Right kidney (tissue), 1 donor: ENCODE data around the gene FAM13A.

Experiments used
- DNase-seq: peaks from one replicate; pipeline ENCODE4 v3.0.0-alpha.2; 2016

FAM13A gene

DNA sequence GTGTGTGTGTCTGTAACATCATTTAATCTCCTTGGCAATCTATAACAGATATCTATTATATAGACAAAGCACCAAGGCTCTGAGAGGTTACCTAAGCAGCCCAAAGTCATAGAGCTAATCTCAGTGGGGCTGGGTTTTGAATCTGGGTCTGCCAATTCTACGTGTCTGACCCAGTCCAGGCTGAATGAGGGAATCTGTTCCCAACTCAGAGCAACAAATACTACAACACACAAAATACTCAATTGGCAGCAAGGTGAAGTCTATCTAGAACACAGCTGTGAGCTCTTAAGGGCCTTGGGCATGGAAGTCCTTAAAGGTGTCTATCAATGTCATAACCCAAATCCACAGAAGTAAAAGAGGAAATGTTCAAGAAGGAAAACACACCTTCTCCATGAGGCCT lies 311.8 kb downstream of the FAM13A start:
- DNase-seq, result no peak

DNA sequence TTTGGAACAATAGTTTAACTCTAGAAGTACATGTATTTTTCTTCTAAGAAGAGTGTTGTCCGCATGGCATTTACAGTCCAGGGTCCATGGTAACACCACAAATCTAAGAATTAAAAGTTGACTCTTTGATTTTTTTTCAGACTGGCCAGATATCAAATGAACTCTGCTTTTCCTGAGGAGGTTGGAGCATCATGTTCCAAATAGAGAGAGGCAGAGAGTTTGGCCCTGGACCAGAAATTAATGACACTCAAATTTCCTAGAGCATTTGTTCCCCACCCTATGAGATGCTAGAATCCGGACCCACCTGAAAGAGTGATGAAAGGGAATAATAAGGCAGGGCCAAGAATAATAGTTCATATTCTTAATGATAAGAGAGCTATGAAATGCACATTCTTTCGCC lies 312.4 kb downstream of the FAM13A start:
- DNase-seq, result no peak

DNA sequence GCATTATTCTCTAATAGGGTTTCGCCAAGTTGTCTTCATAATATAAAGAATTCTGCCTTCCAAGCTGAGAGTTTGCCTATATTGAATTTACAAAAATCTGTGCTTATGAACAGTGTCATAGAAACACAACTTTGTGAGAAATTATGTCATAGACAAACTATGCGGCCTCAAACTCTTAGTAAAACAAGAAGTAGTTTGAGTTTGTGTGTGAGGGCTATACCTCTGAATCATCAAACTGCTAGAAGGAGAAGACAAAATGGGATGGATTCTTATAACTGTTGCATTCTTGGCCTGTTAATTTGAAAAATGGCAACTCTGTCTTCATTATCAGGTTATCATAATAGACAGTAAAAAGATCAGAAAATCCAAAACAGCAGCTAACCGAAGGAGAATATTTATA lies 313.3 kb downstream of the FAM13A start:
- no peak for DNase-seq

DNA sequence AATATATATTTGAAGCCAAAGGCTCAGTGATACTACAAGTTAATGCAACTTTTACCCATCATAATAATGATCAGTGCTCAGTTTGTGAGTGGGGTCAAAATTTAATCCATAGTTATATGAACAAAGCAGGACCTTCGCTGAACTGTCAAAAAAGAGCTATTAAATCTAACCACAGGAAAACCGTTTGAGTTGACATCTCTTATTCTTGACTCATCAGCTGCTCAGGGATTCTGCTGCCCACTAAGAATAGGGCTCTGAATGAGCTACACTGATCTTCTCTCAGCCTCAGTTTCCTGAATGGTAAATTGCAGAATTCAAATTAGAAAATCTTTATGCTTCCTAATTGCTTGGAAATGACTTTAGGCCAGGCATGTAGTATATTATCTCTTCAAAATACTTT lies 314.4 kb downstream of the FAM13A start:
- DNase-seq, result no peak

DNA sequence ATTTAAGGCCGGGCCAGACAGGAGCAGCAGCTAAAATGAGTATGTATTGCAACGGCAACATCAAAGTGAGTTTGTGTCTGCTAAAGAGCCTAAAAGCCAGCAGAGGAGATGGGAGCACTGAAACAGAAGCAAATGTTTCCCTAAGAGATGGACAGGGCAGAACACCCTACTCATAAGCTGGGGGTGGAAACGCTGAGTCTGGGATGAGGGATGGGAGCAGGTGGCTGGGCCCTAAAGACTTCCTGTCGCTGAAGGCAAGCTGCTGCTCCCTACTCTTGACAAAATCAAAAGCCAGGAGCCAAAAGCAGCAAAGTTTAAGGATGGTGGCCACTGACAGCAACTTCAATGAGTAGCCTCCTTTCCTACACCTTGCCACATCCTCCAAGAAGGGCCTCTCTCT lies 318.8 kb downstream of the FAM13A start:
- DNase-seq, result no peak

DNA sequence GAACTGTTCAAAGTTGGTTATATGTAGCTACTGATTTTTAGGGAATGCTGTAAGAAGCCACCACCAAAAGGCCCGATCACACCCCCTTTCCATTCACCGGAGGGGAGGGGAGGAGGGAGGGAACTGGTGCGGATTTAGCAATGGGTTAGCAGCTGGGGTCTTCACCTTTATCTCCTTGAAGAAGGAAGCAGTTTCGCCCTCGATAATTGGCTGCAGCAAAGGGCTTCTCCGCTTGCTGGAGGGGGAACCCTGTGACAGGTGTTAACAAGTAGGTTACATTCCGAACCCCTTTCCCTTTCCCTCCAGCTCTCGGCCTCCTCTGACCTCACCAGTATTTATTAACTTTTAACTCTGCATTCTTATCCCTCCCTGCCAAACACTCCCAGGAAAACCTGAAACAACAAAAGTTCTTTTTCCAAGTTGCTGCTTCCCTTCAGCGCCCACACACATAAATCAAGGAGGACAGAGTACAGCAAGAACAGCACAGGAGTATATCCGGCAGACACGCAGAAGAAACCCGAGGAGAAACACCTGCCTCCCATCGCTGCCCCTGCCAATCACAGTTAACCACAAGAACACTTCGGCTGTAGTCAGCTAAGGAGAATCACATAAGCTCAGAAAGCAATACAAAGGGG lies 319.6 kb downstream of the FAM13A start:
- peak; percentile 69 for DNase-seq

DNA sequence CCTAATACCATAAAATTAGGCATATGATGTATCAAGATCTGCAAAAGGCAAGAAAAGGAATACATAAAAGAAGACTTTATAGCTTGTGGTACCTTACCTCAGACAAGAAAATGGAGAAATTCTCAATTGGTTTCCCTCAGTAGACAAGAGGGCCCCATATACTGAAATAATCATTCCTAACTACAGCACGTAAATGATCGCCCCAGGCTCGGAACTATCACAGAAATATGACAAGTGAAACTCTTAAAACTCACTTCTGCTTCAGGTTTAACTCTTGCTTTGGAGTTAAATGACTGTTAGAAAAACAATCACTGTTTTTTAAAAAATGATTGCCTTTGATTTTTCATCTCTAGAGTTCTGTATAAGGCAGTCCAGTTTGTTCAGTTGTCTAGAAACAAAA lies 320.7 kb downstream of the FAM13A start:
- DNase-seq, result no peak

DNA sequence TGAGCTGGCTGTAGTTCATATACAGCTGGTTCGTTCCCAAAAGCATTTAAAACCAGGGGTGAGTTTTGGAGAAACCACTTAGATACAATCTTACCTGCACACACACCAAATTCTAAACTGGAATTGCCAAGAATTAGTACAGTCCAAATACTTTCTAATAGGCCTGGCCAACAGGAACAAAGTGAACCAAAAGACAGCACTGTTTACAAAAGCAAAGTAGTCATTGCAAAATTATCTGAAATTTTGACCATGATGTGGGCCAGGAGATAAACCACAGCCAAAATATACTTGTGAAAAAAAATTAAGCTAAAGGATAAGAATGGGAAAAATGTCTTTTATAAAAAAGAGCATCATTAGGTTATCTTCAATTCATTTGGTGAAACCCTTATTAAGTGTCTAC lies 321.4 kb downstream of the FAM13A start:
- DNase-seq, result no peak

DNA sequence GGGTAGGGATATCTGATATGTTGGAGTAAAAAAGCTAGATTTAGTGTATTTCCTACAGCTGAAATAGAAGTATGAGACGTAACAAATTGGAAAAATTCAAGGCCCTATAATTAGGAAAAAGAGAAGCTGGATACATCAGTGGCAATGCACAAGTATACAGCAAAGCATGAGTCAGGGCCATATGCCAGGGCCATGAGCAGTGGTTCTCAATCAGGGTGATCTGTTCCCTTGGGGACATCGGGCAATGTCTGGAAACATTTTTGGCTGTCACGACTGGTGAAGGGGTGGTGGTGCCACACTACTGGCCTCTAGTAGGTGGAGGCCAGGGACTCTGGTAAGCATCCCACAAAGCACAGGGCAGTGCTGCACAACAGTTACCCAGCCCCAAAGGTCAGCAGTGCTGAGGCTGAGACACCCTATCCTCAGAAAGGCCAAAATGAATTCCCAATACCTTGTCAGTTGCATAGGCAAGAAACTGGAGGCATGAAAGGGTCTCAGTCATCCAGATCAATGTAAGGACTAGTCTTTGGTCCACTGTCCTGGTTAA lies 322.5 kb downstream of the FAM13A start:
- DNase-seq, result no peak

DNA sequence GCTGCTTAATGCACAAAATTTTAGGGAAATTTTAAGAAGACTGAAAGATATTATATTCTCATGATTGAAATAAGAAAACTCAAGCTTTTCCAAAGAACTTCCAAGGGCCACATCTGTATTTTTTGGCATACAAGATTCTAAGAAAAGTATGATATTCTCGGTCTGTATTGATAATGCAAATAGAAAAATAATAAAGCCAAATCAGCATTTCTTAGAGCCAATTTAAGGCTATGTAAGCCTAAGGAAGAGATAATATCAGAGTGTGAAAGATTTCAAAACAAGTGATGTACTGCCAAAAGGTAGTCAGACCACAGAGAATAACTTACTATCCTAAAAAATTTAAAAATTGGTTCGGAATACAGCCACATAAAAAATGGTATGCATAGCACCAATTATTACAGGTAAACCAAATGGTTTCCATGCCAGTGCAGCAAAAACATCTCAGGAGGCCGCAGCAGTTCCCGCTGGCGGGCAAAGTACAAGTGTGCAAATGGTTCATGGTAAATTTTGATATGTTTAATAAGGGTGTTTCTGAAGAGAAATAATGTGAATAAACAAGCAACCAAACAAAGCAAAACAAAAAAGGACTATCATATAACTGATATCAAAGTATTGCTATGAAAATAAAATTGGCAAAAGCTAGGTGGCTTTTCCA lies 324.1 kb downstream of the FAM13A start:
- DNase-seq, result no peak

DNA sequence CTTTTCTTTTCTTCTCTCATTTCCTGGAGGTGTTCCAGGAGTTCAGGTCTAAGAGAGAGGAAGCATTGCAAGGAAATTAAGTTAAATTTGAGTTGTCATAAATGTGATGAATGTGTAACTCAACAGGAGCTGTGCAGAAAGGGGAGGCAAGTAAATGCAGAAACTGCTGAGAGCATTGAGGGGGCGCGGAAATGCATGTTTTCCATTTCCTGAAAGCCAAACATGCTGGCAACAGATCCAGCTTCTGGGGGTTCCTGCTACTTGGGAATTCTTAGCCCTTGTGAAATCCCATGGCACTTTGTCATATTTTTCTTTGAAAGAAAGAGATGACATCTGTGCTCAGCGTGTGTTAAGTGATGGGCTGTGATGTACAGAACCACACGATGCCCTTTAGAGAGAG lies 325.6 kb downstream of the FAM13A start:
- no peak for DNase-seq

DNA sequence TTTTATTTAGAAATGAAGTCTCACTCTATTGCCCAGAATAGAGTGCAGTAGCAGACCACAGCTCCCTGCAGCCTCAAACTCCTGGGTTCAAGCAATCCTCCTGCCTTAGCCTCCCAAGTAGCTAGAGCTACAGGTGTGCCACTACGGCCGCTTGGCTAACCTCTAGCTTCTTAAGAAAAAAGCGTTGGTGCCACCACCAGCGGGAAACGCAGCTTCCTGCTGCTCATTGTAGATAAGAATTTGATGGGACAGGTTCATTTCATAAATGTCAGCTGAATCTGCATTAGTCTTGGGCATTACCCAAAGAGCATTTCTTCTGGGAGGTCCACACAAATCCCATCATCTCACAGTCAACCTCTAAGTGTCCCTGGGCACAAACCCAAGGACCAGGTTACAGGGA lies 326.2 kb downstream of the FAM13A start:
- DNase-seq, result no peak

DNA sequence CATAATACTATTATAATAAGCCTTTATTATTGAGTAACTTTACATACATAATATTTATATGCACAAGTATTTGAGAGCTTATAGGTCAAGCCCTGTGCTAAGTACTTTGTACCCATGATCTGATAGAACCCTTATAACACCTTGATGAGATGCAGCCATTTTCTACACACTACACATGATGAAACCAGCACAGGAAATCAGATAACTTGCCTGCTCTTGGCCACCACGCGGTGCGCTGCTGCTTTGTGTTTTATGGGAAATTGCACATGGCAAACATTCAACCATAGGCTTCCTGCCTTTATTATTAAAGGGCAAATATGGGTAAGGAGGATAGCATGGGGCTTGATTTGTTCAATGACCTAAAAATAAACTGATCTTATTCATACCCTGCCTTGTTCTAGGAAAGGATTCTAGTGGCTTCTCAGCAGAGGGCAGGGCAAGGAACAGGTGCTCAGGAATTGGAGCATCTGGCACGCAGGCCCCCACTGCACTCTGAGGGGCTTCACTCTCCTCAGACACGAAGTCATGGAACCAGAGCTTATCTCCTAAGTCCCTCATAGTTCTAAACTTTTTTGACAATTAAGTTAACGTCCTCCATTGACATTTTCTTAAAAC lies 327.7 kb downstream of the FAM13A start:
- no peak for DNase-seq

DNA sequence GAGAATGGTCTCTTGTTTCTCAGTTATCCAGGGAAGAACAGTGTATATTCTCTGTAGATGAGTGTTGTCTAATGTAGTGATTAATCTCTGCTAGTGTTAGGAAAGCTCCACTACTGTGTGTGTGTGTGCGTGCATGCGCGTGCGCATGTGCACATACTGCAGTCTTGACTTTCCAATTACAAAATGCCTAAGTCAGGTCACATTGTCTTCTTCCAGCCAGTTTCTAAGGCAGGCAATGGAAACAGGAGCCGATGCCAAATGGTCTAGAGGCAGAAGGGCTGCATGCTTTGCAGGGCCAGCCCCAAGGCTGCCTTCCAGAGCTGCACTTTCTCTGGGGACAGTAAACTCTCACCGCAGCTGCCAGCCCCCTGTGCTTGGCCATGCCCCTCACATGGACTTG lies 328.8 kb downstream of the FAM13A start:
- no peak for DNase-seq

DNA sequence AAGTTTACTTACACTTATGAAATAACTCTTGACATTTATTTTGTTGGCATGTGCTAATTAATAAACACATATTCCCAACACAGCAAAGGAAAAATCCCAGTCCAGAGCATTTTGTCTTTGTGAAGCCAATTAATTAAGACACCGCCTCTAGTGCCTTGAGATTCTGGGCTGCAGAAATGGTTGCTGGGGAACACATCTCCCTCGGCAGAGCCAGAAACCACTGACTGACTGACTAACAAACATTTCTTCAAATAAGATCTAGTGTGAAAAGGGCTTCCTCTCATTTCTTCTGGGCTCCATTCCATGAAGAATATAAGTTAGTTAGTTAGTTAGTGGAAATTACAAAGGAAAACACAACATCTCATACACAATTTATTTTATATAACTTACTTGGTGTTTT lies 331.0 kb downstream of the FAM13A start:
- no peak for DNase-seq

DNA sequence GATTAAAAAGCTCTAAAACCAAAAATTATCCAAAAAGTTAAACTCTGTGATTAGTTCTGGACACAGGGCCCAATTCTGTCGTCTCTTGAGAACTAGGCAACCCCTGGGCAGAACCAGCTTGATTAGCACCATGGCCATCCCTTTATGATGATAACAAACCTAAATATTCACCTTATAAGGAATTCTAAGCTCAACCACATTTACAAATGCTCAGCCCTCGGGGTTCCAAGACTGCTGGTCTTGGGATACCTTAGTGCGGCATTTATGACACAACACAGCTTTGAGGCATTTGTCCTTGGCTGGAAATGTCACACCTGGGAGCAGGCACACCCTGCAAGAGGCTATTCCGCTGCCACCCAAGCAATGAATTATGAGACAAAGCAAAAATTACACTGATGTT lies 331.8 kb downstream of the FAM13A start:
- DNase-seq, result no peak

DNA sequence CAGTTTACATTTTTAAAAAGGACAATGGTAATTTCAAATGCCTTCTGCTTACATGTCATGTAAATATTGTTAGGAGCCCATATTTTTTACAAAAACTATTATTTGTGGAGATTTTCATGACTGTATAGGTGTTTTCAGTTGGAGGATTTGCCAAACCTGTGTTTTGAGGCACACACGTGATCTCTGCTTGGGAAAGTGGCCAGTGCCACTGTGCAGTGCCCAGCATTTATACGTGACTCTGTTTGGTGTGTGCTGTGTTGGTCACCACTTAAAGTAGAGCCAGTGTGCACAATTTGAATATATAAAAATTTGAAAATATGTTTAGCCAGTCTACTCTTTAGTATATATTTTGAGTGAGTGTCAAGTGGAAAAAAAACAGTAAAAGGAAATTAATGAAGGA lies 332.6 kb downstream of the FAM13A start:
- no peak for DNase-seq

DNA sequence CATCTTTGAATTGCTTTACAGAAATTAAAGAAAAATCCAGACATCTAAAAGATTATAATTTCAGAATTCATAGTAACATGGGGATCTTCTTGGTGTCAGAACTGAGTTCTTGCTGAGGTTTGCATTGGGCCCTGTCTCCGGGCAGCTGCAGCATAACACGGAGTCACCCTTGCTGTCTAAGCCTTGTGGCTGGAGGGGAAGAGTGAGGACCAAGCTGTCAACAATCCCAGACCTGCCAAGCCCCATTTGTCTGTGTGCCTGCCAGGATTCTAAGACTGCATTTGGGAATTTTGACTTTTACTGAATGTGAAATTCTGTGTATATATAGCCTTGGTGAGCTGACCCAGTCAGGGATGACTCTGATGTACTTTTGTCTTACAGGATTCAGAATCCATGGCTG lies 334.2 kb downstream of the FAM13A start:
- no peak for DNase-seq

DNA sequence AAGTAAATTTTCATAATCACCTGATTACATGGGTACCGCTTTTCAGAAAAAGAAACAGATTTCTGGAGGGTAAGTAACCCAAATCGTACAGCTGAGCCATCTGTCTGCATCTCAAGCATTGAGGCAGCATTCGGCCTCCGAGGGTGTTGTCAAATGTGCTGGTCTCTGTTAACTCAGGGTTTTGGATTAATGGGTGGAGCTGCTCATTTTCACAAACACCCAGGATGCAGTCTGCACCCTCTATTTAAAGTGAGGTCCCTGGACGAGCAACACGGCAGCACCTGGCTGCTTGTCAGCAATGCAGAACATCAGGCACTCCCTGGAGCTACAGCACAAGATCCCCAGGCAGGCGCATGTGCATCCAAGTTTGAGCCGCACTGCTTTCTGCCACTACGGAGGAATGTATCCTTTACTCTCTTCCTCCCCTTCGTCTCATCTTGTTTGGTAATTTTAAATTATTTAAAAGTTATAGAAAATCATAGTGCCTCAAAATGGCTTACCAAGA lies 334.7 kb downstream of the FAM13A start:
- no peak for DNase-seq

DNA sequence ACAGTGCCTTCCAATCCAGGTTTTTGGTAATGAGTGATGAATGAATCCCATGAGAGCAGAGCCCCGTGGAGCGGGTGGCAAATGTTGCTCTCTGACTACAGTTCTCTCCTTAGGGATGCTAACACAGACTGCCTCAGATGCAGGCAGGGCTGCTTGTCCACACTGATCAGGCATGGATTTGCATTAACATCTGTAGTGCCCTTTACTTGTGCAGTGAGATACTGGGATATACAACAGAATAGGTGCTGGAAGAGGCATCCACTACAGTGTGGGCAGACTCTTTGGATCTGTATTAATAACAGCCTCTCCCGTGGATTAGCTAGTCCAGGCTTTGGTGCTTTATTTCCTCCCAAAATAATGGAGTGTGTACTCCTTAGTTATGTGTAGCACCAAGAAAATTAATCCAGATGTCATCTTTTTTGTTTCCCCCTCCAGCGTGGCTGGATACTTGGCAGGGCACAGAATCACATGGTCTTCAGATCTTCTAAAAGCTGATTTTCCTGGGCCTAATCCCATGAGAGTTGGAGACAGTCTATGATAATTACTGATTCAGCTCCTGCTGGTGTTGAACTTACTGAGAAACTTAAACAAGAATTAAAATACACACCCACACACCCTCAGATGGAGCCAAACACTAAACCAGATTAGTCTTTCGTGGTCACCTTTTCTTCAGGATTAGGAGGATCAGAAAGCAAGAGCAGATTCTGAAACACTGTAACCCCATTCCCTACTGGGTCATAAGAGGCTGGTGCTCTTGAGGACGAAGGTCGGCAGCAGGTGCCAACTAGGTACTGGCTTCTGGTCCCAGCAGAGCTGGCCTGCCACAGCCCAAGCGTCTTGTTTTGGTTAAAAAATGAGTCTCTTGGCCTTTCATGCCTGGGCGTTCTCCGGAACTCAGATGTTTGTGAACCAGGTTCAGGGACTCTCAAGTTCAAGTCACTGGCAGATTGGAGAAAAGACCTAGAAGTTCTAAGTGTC lies 336.2 kb downstream of the FAM13A start:
- no peak for DNase-seq

DNA sequence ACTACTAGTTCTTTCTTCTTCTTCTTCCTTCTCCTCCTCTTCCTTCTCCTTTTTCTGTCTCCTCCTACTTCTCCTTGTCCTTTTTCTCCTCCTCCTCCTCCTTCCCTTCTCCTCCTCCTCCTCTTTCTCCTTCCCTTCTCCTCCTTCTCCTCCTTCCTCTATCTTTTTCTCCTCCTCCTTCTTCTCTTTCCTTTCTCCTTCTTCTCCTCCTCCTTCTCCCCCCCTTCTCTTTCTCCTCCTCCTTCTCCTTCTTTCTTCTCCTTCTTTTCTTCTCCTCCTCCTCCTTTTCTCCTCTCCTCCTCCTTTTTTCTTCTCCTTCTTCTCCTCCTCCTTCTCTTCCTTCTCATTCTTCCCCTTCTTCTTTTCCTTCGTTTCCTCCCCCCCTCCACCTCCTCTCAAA lies 337.6 kb downstream of the FAM13A start:
- no peak for DNase-seq

DNA sequence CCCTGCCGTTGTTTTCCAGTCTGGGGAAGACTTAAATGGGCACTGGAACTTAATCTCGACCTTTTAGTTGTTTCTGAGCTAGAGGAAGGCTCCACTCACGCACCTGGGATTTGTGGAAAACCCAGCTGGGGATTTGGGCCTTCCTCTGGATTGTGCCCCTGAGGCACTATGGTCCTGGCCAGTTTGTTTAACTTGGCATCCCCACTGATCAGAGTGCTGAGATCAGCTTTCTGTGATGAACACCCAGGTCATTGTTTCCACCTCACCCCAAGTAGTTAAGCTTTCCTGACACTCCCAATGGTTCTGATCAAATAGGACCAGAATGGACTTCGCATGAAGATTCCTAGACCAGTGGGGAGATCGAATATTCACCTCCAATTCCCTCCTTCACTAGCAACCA lies 338.9 kb downstream of the FAM13A start:
- no peak for DNase-seq

DNA sequence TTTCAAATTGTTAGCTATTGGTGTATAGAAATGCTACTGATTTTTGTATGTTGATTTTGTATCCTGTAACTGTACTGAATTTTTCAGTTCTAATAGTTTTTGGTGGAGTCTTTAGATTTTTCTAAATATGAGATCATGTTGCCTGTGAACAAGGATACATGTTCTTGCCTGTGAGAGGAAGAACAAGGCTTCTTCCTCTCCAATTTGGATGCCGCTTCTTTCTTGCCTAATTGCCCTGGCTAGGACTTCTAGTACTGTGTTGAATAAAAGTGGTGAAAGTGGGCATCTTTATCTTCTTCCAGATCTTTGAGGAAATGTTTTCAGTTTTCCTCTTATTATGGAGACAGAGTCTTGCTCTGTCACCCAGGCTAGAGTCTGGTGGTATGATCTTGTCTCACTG lies 343.2 kb downstream of the FAM13A start:
- DNase-seq, result no peak
